ENCODE measurements around the gene PROKR1.

PROKR1 gene

DNA sequence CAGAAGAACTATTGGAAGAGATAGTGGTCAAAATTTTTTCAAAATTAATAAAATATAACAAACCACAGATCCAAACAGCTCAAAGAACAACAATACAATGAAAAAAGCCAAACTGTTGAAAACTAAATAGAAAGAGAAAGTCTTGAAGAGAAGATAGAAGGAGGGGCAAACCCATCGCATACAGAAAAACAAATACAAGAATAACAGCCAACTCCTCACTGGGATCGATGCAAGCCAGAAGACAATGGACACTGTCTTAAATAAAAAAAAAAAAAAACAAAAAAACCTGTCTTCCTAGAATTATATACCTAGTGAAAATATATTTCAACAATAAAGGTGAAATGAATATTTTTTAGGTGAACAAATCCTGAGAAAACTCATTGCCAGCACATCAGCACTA lies 57.2 kb downstream of the PROKR1 start:
- DNase-seq: no peak

DNA sequence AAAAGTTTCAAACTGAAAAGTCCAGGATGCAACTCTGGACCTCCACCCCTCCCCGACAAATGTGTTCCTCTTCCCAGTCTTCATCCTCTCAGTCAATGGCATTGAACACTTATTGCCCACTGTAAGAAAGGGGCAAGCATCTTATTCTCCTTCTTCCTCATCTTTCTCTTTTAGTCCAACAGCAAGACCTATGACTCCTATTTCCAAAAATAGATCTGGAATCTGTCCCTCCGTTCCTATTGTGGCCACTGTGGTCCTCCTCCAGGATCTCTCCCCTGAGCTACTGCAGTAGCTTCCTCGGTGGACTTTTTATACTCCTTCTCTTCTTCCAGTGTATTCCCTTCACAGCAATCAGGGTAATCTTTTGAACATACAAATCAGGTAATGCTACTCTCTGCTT lies 63.3 kb downstream of the PROKR1 start:
- no peak for DNase-seq

Data from T-helper 1 cell (primary cell).